Medulla oblongata (tissue), 1 donor: ENCODE results near the gene RNF222.
A peak's percentile ranks its signal among the peaks of the same experiment; 100 is the strongest.
"Not testable (repeated sequence)": the region's sequence is repeated elsewhere in the genome, so short reads cannot be mapped to it uniquely, and the experiment has no call there.

ENCODE experiments used
- DNase-seq: peaks from one replicate; pipeline ENCODE4 v3.0.0-alpha.2; 2015; ENCODE audit errors: extremely low spot score

The RNF222 gene

GRCh38 chr17:8410883-8411238 is 13.2 kb upstream of the RNF222 start:
- no peak for DNase-seq

- DNase-seq: peak; percentile 96
Measured at GRCh38 chr17:8409966-8410882, 12.6 kb upstream of the RNF222 start.

- DNase-seq: no peak
Measured at GRCh38 chr17:8408371-8408770, 10.7 kb upstream of the RNF222 start.

- no peak for DNase-seq
Measured at GRCh38 chr17:8406174-8406573, 8.5 kb upstream of the RNF222 start.

GRCh38 chr17:8405499-8406016 is 7.9 kb upstream of the RNF222 start:
- DNase-seq: no peak

GRCh38 chr17:8402921-8403536 is 5.4 kb upstream of the RNF222 start:
- no peak for DNase-seq

GRCh38 chr17:8401107-8401506 is 3.5 kb upstream of the RNF222 start:
- no peak for DNase-seq

- no peak for DNase-seq
Measured at GRCh38 chr17:8398980-8399379, 1.4 kb upstream of the RNF222 start.

- not testable (repeated sequence) for DNase-seq
Measured at GRCh38 chr17:8394497-8394896, 3.1 kb downstream of the RNF222 start.

GRCh38 chr17:8393470-8394231 is 4.0 kb downstream of the RNF222 start:
- no peak for DNase-seq

- no peak for DNase-seq
Measured at GRCh38 chr17:8392674-8393469, 4.8 kb downstream of the RNF222 start.

GRCh38 chr17:8392274-8392673 is 5.4 kb downstream of the RNF222 start:
- DNase-seq: no peak

- no peak for DNase-seq
Measured at GRCh38 chr17:8391711-8392110, 5.9 kb downstream of the RNF222 start.

GRCh38 chr17:8387914-8388651 is 9.5 kb downstream of the RNF222 start:
- no peak for DNase-seq

GRCh38 chr17:8386841-8387240 is 10.8 kb downstream of the RNF222 start:
- DNase-seq: no peak

GRCh38 chr17:8384801-8385378 is 12.7 kb downstream of the RNF222 start:
- no peak for DNase-seq

- DNase-seq: peak; percentile 100
Measured at GRCh38 chr17:8383143-8383822, 14.3 kb downstream of the RNF222 start, which contains the start of gene RPL26. RPL26 (minus strand) TSS chr17:8383193; CDS start chr17:8382310, 883 bp downstream.

- DNase-seq: no peak
Measured at GRCh38 chr17:8382880-8383142, 14.8 kb downstream of the RNF222 start.

- DNase-seq: no peak
Measured at GRCh38 chr17:8382052-8382879, 15.4 kb downstream of the RNF222 start.
